HG03139 (cell line): Measurements from ENCODE around the gene L3MBTL1.

Experiments used
- ATAC-seq: cut with Tn5 transposase; IDR thresholded peaks from one replicate; pipeline ENCODE4 v1.9.1; 2021; ENCODE audit not compliant: unreplicated experiment

The L3MBTL1 gene

DNA sequence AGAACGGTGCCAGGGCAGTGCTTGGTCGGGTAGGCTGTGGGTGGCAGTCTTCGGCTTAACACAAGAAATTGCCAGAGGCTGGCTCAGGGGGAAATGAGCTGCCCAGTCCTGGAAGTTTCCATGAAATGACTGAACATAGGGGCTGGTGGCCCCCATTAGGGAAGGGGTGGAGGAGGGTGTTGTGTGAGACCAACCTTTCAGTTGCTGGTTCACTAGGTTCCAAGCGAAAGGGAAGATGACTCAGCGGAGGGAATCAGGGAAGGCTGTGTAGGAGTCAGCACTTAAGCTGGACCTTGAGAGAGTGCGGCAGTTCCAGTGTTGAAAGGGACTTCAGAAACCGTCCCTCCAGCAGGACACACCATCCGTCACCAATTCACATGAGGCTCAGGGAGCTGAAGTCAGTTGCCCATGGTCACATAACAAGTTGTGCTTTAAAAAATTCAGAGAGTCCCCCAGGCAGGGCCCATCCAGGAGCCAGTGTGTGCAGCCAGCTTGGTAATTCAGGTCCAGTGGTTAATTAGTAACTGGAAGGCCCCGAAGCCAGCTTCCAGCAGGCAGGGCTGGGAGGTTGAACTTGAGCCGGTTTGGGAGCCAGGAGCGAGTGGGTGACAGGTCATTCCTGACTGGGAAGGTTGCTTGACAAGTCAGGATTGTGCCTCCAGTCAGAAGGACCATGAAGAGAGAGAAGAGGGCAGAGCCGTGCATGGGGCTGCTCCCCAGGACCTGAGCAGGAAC, 51.1 kb downstream of the L3MBTL1 start, which contains the start of gene SGK2:
TSS of gene SGK2 (plus strand) at position 616 of the 735 bp plus-strand sequence. CDS start 7,469 bp downstream, outside the sequence.
- no peak for ATAC-seq

DNA sequence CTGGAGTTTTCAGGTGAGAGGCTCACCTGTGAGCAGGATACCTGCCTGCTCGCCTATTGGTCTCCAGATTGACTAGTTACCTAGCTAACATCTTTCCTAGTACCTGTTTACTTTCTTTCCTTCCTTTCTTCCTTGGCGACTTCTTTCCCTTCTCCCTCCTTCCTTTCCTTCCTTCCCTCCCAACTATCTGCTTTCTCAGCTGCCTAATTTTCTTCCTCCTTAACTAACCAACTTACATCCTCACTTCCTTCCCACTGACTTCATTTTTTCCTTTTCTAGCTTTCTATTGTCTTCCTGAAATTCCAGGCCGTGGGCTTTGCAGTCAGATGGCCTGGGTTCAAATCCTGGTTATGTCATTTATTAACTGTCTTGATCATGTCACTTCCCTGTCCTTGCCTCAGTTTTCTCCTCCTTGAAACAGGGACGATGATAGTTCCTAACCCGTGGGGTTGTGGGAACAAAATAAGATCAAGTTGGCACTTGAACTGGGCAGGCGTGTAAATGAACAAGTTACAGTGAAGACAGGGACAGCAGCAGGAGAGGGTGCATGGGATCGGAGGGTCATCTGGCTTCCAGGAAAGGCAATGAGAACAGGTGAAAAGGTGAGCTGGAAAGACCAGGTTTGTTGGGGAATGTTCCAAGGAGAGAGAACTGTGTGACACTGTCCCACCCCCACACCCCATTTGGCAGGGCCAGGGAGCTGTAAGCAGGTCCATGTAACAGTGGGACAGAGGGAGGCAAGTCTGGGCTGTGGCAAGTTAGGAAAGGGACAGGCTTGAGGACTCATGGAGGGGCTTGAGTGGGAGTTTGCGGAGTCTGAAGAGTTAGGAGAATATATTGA, 51.9 kb downstream of the L3MBTL1 start:
- no peak for ATAC-seq

DNA sequence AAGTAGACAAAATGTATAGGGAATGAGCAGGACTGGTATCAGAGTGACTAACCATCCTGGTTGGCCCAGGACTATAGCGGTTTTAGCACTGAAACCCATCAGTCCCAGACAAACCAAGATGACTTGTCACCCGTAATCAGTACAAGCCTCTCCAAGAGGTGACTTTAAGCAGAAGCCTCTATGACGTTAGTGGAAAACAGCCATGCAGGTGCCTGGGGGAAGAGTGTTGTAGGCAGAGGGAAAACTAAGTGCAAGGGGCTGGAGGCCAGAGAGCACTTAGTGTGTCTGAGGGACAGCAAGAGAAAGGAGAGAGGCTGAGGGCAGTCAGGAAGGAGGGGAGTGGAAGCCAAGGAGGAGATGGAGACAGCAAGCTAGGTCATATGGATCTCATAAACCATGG, 53.5 kb downstream of the L3MBTL1 start:
- ATAC-seq, result no peak

DNA sequence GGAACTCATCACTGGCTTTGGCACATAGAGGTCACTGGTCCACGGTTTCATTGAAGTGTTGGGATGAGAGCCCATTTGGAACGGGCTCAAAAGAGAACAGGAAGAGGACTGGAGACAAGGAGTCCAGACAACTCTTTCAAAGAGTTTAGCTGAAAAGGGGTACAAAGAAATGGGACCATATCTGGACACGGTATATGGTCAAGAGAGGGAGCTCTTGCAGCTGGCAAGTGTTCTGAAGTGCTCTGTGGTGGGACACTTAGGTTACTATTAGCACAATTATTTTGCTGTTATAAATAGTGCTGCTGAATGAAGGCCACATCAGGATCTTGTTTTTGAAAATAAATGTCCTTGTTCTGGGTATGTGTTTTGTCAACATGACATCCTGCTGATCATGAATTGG, 55.9 kb downstream of the L3MBTL1 start:
- no peak for ATAC-seq

DNA sequence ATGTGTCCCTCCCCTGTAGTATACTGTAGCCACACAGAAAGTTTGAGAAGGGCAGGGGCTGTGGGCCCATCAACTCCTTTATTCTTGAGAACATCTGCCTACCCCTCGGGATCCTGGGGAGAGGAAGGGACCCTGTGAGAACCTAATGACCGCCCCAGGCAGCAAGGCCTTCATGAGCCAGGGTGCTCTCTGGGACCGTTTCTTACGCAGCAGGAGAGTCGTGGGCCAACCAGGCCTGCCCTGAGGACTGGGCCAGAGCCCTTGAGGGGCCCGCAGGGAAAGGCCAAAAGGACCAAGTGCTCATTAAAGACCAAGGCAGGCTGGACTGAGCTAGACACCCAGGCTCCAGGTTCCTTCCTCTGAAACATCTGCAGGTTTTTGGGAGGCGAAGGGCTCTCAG, 56.5 kb downstream of the L3MBTL1 start:
- no peak for ATAC-seq

DNA sequence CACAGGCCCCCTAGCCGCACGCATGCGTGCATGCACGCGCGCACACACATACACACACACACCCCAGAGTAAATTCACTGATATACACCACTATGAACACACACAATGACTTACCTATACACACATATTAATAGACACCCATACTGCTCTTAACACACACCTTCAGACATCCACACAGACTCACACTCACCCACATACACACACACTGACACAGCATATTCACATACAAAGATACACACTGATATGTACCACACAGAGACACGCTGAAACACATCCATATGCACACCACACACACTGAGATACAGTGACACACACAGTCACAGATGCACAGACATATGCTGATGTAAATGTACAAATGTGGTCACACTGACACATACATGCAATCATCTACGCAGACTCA, 57.0 kb downstream of the L3MBTL1 start:
- ATAC-seq, result no peak

DNA sequence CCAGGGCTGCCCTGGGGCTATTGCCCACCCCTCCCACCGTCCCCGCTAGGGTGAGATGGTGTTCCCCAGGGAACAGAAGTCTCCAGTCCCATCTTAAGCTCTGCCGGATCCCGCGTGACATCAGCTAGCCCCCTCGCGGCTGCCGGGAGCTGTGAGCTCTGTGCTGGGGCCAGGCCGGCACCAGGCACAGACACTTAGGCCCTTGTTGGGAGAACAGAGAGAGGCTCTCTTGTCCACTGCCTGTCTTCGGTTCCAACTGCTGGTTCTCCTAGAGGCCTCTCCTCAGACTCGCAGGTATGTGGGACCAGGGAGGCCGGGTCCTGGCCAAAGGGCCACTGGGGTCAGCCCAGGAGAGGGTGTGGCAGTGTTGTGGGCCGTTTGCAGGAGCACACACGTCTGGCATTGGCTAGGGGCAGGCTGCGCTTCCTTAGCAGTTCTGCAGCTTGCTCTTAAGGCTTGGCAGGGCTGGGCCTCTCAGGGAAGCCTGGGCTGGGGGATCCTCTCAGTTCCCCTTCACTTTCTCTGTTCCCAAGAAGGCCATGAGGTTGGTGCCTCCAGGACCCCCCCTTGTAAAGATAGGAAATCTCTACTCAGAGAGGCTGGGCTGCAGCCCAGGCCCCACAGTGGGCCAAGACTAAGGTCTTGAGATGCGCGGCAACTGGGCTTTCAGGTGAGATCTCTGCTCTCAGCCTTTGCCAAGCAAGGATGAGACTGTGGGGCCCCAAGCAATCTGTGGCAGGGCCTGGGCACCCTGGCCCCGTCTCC, 57.7 kb downstream of the L3MBTL1 start:
- ATAC-seq, result no peak

DNA sequence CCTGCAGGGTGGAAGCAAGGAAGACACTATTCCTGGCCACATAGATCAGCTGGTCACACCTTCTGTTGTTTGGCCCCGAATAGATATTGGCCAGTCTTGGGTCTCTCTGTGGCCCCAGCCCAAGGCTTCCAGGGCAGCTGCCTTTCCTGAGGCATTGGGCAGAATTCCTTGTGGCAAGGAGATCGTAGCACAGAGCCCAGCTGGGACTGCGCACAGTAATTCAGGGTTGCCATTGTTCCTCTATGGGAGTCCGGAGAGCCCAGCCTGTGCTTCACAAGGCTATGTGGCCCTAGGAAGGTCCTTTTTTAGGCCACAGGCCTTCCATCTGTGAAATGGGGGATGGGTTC, 58.2 kb downstream of the L3MBTL1 start:
- ATAC-seq, result no peak

DNA sequence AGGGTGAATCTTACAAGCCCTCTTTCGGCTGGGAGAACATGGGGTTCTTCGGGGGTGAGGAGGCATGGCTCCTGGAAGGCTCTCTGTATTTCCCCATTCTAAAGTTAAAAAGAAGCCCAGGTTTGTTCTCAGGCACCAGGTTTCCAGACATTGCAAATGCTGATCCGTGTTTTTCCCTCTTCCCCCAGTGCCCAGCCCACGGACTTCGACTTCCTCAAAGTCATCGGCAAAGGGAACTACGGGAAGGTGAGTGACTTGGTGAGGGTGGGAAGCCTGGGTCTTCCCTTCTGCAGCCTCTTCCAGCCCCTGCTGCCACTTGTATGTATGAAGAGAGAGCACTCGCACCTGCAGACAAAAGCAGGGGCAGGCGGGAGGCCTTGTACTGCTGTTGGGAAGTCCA, 60.0 kb downstream of the L3MBTL1 start:
- no peak for ATAC-seq

DNA sequence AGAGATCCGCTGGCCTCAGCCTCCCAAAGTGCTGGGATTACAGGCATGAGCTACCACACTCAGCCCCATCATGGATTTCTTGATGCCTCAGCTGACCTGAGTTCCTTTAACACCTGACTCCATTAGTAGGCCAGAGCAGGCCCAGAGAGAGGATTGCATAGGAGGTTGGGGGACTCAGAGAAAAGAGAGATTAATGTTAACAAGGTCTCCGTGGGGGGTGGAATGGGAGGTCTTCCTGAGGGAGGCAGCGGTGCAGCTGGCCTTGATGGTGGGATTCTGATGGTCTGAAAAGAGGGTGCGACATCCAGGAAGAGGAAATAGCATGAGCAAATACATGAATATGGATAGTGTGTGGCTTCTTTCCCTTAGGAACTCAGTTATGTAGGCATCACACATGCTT, 61.2 kb downstream of the L3MBTL1 start:
- no peak for ATAC-seq

DNA sequence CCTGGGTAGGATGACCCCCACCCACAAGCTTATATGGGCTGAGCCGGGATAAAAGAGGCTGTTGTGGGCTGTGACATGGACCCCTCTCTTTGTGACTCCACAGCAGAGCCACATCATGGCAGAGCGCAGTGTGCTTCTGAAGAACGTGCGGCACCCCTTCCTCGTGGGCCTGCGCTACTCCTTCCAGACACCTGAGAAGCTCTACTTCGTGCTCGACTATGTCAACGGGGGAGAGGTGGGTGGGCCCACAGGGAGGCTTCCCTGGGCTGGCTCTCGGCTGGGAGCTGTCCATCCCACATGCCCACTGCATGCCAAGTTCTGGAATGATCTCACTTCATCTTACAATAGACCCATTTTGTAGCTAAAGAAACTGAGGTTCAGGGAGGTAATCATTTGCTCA, 61.8 kb downstream of the L3MBTL1 start:
- no peak for ATAC-seq

DNA sequence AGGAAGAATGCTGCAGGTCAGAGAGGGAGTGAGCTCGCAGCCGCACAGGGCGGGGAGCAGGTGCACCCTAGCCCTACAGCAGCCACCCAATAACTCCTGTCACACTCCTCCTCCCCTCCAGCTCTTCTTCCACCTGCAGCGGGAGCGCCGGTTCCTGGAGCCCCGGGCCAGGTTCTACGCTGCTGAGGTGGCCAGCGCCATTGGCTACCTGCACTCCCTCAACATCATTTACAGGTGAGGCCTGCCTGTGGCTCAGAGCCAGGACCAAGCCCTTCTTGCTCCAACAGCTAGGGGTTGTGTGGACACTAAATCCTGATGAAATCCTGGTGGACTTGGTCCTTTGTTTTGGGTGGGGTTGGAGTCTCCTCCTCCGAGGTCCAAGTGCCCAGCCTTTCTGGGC, 63.0 kb downstream of the L3MBTL1 start:
- no peak for ATAC-seq

DNA sequence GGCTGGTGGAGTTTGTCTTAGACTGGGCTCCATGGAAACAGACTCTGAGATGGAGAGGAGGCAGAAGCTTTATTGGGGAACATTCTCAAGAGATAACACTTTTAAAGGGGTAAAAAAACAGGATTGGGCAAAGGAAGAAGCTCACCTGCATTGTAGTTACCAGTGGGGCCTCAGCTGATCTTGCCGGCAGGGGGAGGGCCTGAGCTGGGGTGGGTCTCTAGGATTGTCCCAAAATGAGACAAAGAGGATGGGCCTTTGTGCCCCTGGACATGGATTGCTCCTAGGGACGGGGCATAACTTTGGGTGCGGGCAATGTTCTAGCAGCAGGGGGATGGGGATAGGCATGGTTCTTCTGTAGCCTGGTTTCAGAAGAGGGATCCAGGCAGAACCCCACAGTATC, 63.8 kb downstream of the L3MBTL1 start:
- no peak for ATAC-seq

DNA sequence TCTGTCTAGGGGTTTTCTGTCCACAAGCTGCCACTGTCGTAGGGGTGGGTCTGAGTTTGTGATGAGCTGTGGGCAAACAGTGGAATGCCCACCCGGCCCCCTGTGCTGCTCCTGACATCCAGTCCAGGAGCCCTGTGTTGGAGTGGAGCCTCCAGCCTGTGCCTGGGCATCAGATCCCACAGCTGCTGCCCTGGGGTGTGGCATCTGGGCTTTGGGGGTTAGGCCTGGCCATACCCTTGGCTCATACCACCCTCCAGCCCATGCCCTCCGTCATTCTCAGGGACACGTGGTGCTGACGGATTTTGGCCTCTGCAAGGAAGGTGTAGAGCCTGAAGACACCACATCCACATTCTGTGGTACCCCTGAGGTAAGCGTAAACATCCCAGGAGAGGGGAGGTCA, 64.3 kb downstream of the L3MBTL1 start:
- ATAC-seq, result no peak

DNA sequence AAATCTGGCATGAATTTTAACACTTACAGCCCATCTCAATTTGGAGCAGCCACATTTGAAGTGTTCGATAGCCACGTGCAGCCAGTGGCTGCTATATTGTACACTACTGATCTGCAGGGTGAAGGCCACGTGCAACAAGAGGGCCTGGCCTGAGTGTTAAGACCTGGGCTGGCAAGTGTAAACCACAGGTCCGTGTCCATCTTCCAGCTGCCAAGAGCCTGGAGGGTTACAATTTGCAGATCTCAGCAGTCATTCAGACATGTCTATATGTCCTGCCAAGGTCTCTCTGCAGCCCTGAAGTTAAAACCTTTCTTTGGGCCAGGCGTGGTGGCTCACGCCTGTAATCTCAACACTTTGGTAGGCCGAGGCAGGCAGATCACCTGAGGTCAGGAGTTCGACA, 65.4 kb downstream of the L3MBTL1 start:
- ATAC-seq, result no peak

DNA sequence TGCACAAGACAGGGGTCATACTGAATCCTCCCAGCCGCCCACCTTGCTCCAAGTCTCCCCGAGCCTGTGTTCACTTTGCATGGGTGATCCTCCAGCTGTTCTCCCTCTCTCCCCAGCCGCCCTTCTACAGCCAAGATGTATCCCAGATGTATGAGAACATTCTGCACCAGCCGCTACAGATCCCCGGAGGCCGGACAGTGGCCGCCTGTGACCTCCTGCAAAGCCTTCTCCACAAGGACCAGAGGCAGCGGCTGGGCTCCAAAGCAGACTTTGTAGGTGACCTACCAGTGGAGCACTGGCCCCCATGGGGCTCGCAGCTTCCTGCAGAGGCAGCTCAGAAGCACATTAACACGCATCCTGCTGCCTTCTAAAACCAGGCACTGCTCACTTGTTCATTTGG, 68.6 kb downstream of the L3MBTL1 start:
- ATAC-seq, result no peak

DNA sequence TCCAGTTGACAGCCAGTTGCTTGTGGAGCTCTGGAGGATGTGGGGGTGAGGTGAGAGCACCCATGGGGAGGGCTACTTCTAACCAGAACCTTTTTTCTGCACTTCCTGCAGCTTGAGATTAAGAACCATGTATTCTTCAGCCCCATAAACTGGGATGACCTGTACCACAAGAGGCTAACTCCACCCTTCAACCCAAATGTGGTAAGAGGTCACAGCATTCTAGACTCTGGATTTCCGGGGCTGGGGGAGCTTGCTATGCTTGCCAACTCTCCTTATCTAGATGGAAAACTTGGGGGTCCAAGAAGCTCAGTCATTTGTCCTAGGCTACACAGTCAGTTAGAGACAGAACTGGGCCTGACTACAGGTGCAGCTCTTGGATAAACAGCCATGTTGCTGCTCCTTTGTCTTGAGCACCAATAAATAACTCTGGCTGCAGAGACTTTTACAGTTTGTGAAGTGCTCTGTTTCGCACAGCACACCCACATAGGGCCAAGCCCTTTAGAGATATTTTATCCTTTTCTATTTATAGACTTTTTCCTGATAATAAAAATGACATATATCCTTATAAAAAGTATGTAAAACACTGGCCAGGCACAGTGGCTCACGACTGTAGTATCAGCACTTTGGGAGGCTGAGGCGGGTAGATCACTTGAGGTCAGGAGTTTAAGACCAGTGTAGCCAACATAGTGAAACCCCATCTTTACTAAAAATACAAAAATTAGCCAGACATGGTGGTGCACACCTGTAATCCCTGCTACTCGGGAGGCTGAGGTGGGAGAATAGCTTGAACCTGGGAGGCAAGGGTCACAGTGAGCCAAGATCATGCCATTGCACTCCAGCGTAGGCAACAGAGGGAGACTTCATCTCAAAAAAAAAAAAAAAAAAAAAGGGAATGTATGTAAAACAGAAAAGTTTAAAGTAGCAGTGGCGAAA, 72.6 kb downstream of the L3MBTL1 start:
- no peak for ATAC-seq

DNA sequence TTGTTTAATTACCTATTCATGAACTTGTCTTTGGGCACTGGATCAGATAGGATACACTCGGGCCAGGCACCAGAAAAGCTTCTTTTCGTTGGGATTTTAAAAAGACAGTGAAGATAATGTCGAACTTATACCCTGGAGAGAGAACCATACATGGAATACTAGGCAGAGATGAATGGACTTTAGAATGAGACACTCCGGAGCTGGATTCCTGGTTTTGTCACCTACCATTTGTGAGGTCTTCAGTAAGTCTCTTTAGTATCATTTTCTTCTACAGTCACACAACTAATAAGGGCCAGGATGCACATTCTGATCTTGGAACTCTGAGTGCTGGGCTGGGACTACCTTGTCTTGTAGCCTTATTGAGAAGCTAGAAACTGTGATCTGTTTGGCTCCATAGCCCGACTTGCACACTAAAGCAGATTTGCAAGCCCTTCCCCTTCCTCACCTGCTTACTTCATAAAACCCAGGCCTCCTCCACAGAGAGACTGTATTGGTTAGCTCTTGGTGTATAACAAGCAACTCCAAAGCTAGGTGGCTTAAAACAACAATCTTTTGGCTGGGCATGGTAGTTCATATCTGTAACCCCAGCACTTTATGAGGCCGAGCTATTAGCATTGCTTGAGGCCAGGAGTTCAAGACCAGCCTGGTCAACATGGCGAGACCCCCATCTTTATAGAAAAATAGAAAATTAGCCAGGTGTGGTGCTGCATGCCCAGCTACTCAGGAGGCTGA, 75.8 kb downstream of the L3MBTL1 start:
- no peak for ATAC-seq

DNA sequence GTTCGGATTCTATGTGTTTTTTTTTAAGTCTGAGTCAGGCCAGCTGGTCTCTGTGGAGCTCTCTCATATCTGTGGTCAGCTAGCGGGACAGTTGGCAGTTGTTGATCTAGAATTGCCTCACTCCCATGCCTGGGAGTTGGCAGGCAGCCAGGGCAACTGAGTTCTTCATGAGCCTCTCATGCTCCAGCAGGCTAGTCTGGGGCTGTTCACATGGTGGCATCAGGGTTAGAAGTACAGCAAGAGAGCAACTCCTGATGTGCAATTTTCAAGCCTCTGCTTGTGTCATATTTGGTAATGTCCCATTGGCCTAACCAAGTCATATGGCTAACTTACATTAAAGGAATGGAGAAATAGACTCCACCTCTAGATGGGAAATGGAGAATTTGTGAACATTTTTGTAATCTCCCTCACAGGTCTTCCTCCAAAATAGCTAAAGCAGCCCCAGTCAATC, 76.5 kb downstream of the L3MBTL1 start:
- ATAC-seq, result no peak
